ENCODE data around the gene GRM7. TPM values are rescaled to one million over a fixed set of nuclear protein-coding genes. Genes with fewer than 3 reads are reported as not detected.

Gene GRM7
- total RNA-seq, 3 donors from 2014 or later, result 0.59 to 1.3 (median 1.1) TPM

- H3K9me3 ChIP-seq, result no peaks in the 10 kb centered on the region
- no peaks in the 10 kb centered on the region for H3K4me1 ChIP-seq
- no peaks in the 10 kb centered on the region for H3K36me3 ChIP-seq
- no peak for TF ChIP-seq POLR2A (IDR thresholded peaks at IDR 0.05)
- TF ChIP-seq CTCF (IDR thresholded peaks at IDR 0.05), result no peak
- TF ChIP-seq POLR2AphosphoS5 (IDR thresholded peaks at IDR 0.05), result no peak
- intact Hi-C loops (cut with DNase I; ENCODE audit: low total_unique reads), result no loop called here
- H3K27me3 ChIP-seq, result no peaks in the 10 kb centered on the region
- H3K4me3 ChIP-seq, result no peak overlapping the region
- DNase-seq (ENCODE audit: low spot score in 2 of 2), result no peak
- H3K27ac ChIP-seq, result no peak overlapping the region
Measured at GRCh38 chr3:7667774-7668173, 806.9 kb downstream of the GRM7 start.

GRCh38 chr3:7669641-7670040 is 808.7 kb downstream of the GRM7 start:
- no peaks in the 10 kb centered on the region for H3K27me3 ChIP-seq
- H3K9me3 ChIP-seq, result no peaks in the 10 kb centered on the region
- DNase-seq (ENCODE audit: low spot score in 2 of 2), result no peak
- intact Hi-C loops (cut with DNase I; ENCODE audit: low total_unique reads), result no loop called here
- H3K4me3 ChIP-seq, result no peak overlapping the region
- no peaks in the 10 kb centered on the region for H3K4me1 ChIP-seq
- H3K27ac ChIP-seq, result no peak overlapping the region
- no peak for TF ChIP-seq POLR2A (IDR thresholded peaks at IDR 0.05)
- TF ChIP-seq POLR2AphosphoS5 (IDR thresholded peaks at IDR 0.05), result no peak
- no peak for TF ChIP-seq CTCF (IDR thresholded peaks at IDR 0.05)
- H3K36me3 ChIP-seq, result no peaks in the 10 kb centered on the region

- no peak overlapping the region for H3K4me3 ChIP-seq
- no peak for DNase-seq (ENCODE audit: low spot score in 2 of 2)
- H3K27ac ChIP-seq, result no peak overlapping the region
- TF ChIP-seq CTCF (IDR thresholded peaks at IDR 0.05), result no peak
- no peak for TF ChIP-seq POLR2AphosphoS5 (IDR thresholded peaks at IDR 0.05)
- TF ChIP-seq POLR2A (IDR thresholded peaks at IDR 0.05), result no peak
- intact Hi-C loops (cut with DNase I; ENCODE audit: low total_unique reads), result no loop called here
- H3K36me3 ChIP-seq, result no peaks in the 10 kb centered on the region
- H3K4me1 ChIP-seq, result no peaks in the 10 kb centered on the region
- H3K27me3 ChIP-seq, result no peaks in the 10 kb centered on the region
- H3K9me3 ChIP-seq, result no peaks in the 10 kb centered on the region
Measured at GRCh38 chr3:7678521-7678920, 817.6 kb downstream of the GRM7 start.

- intact Hi-C loops (cut with DNase I; ENCODE audit: low total_unique reads), result no loop called here
- TF ChIP-seq CTCF (IDR thresholded peaks at IDR 0.05) (no peak), POLR2AphosphoS5 (IDR thresholded peaks at IDR 0.05) (peak in 1 of 3 donors; percentile 44)
- H3K36me3 ChIP-seq, result no peaks in the 10 kb centered on the region
- peak overlapping the region; percentile 54 to 72 for H3K27ac ChIP-seq
- peak in 1 of 2 donors; percentile 75 for DNase-seq (ENCODE audit: low spot score in 2 of 2)
- H3K9me3 ChIP-seq, result no peaks in the 10 kb centered on the region
- no peak overlapping the region for H3K4me3 ChIP-seq
- no peaks in the 10 kb centered on the region for H3K4me1 ChIP-seq
- no peaks in the 10 kb centered on the region for H3K27me3 ChIP-seq
Measured at GRCh38 chr3:7682822-7683229, 821.9 kb downstream of the GRM7 start.

GRCh38 chr3:7683426-7683825 is 822.5 kb downstream of the GRM7 start:
- TF ChIP-seq POLR2A (IDR thresholded peaks at IDR 0.05) (no peak), CTCF (IDR thresholded peaks at IDR 0.05) (no peak), POLR2AphosphoS5 (IDR thresholded peaks at IDR 0.05) (no peak)

More at GRCh38 chr3:7683426-7683825, 822.5 kb downstream of the GRM7 start:
- DNase-seq (ENCODE audit: low spot score in 2 of 2), result no peak
- Histone ChIP-seq H3K9me3 (no peaks in the 10 kb centered on the region), H3K4me3 (no peak overlapping the region), H3K4me1 (no peaks in the 10 kb centered on the region), H3K27ac (peak overlapping the region; percentile 54 to 72), H3K27me3 (no peaks in the 10 kb centered on the region), H3K36me3 (no peaks in the 10 kb centered on the region)
- intact Hi-C loops (cut with DNase I; ENCODE audit: low total_unique reads), result no loop called here
